ENCODE data around the gene ATP2B2.

ATP2B2 gene

GRCh38 chr3:10378742-10379141 lies 126.6 kb downstream of the ATP2B2 start:
- no peak for DNase-seq

- no peak for DNase-seq
These were observed 127.1 kb downstream of the ATP2B2 start for GRCh38 chr3:10378246-10378645.

GRCh38 chr3:10377148-10377725 lies 128.1 kb downstream of the ATP2B2 start:
- DNase-seq = no peak

- no peak for DNase-seq
These were observed 129.0 kb downstream of the ATP2B2 start for GRCh38 chr3:10376353-10376752.

GRCh38 chr3:10375296-10376053 lies 129.9 kb downstream of the ATP2B2 start:
- no peak for DNase-seq

- no peak for DNase-seq
These were observed 131.1 kb downstream of the ATP2B2 start for GRCh38 chr3:10374311-10374710.

GRCh38 chr3:10373686-10374261 lies 131.6 kb downstream of the ATP2B2 start:
- no peak for DNase-seq

GRCh38 chr3:10371789-10372188 lies 133.6 kb downstream of the ATP2B2 start:
- no peak for DNase-seq

GRCh38 chr3:10371167-10371566 lies 134.2 kb downstream of the ATP2B2 start:
- no peak for DNase-seq

- DNase-seq = no peak
These were observed 135.0 kb downstream of the ATP2B2 start for GRCh38 chr3:10370429-10370828.

GRCh38 chr3:10368512-10368911 lies 136.9 kb downstream of the ATP2B2 start:
- DNase-seq = no peak

- DNase-seq = no peak
These were observed 137.9 kb downstream of the ATP2B2 start for GRCh38 chr3:10367506-10367905.

- DNase-seq = no peak
These were observed 138.7 kb downstream of the ATP2B2 start for GRCh38 chr3:10366651-10367101.

GRCh38 chr3:10365791-10366190 lies 139.6 kb downstream of the ATP2B2 start:
- no peak for DNase-seq

- DNase-seq = no peak
These were observed 140.1 kb downstream of the ATP2B2 start for GRCh38 chr3:10365316-10365715.

GRCh38 chr3:10364806-10365205 lies 140.6 kb downstream of the ATP2B2 start:
- no peak for DNase-seq

GRCh38 chr3:10363935-10364334 lies 141.5 kb downstream of the ATP2B2 start:
- no peak for DNase-seq

- peak; percentile 65 for DNase-seq
These were observed 144.0 kb downstream of the ATP2B2 start for GRCh38 chr3:10361375-10361774.

- no peak for DNase-seq
These were observed 144.9 kb downstream of the ATP2B2 start for GRCh38 chr3:10360478-10360877.

GRCh38 chr3:10359761-10360161 lies 145.6 kb downstream of the ATP2B2 start:
- DNase-seq = no peak

- DNase-seq = no peak
These were observed 146.9 kb downstream of the ATP2B2 start for GRCh38 chr3:10358309-10358980.

GRCh38 chr3:10357592-10358308 lies 147.6 kb downstream of the ATP2B2 start:
- DNase-seq = no peak

- no peak for DNase-seq
These were observed 148.3 kb downstream of the ATP2B2 start for GRCh38 chr3:10357095-10357494.
